CD4-positive, alpha-beta T cell (primary cell): ENCODE results near the gene SYF2. TPM values are rescaled to one million over a fixed set of nuclear protein-coding genes. Genes with fewer than 3 reads are reported as not detected.

ENCODE experiments used
- ATAC-seq: fragments of 200-7000 bp; cut with Tn5 transposase; one replicate; pipeline ENCODE4 v1.10.0; 2022; ENCODE audit warnings: mild to moderate bottlenecking; ENCODE audit not compliant: poor library complexity
- CTCF ChIA-PET: fragments of 350-600 bp; sonication (Branson Sonifier 250); formaldehyde crosslinking; loops from one replicate; lab custom pipeline; 2021; ENCODE audit warnings: antibody characterized with exemption, inconsistent platforms; lab: Charles Lee
- POLR2A ChIA-PET: fragments of 350-600 bp; sonication (Branson Sonifier 250); formaldehyde crosslinking; loops from one replicate; lab custom pipeline; 2021; ENCODE audit warnings: antibody characterized with exemption, inconsistent platforms; lab: Charles Lee
- DNase-seq, 14 experiments: peaks; one replicate each; pipeline ENCODE4 v3.0.0-alpha.2; 2013 to 2020; ENCODE audit warnings: mixed read lengths in 2 of 14
- H3K27ac ChIP-seq, 2 donors: one replicate each; pipeline versions ENCODE4 v1.5.1 to v1.7.0; 2013; ENCODE audit warnings: low read length in 2 of 2, low read depth in 1 of 2, mild to moderate bottlenecking in 1 of 2
- H3K27me3 ChIP-seq, 2 experiments: 1 replicate in 1 of 2; 2 replicates in 1 of 2; pipeline versions ENCODE4 v1.6.1 to v1.7.0; 2013; ENCODE audit warnings: low read length in 2 of 2, control low read depth in 1 of 2, mild to moderate bottlenecking in 1 of 2, moderate library complexity in 1 of 2; ENCODE audit not compliant: insufficient read depth in 2 of 2, control insufficient read depth in 1 of 2
- H3K36me3 ChIP-seq: one replicate; pipeline ENCODE4 v1.6.1; 2013; ENCODE audit warnings: low read length, control low read depth; ENCODE audit not compliant: insufficient read depth
- H3K4me1 ChIP-seq: one replicate; pipeline ENCODE4 v1.6.1; 2013; ENCODE audit warnings: low read length, control low read depth; ENCODE audit not compliant: insufficient read depth
- H3K4me3 ChIP-seq: one replicate; pipeline ENCODE4 v1.5.1; 2013; ENCODE audit warnings: mild to moderate bottlenecking, low read length, moderate library complexity
- H3K9me3 ChIP-seq, 2 experiments: 1 replicate in 1 of 2; 2 replicates in 1 of 2; pipeline versions ENCODE4 v1.6.1 to v1.7.0; 2013; ENCODE audit warnings: low read length in 2 of 2, mild to moderate bottlenecking in 2 of 2, control low read depth in 1 of 2, moderate library complexity in 1 of 2; ENCODE audit not compliant: control insufficient read depth in 1 of 2, insufficient read depth in 1 of 2
- H3K27ac Mint-ChIP-seq: one replicate; pipeline ENCODE4 v1.8.0; 2020; ENCODE audit warnings: mixed read lengths
- H3K27me3 Mint-ChIP-seq: one replicate; pipeline ENCODE4 v1.8.0; 2021; ENCODE audit warnings: mixed read lengths
- H3K36me3 Mint-ChIP-seq: one replicate; pipeline ENCODE4 v1.8.0; 2021; ENCODE audit warnings: low read depth, mixed read lengths
- H3K4me1 Mint-ChIP-seq: one replicate; pipeline ENCODE4 v1.8.0; 2021; ENCODE audit warnings: low read depth, mixed read lengths
- H3K4me3 Mint-ChIP-seq: one replicate; pipeline ENCODE4 v1.8.0; 2020; ENCODE audit warnings: mild to moderate bottlenecking, mixed read lengths
- H3K9me3 Mint-ChIP-seq: one replicate; pipeline ENCODE4 v1.8.0; 2020; ENCODE audit warnings: mixed read lengths
- CTCF ChIP-seq: fragments of 200-600 bp; IDR thresholded peaks from one replicate; pipeline ENCODE4 v1.8.0; 2022; ENCODE audit warnings: antibody characterized with exemption, mild to moderate bottlenecking
- intact Hi-C, 2 experiments: fragments of 100-400 bp; cut with DNase I in 1 of 2; cut with micrococcal nuclease in 1 of 2; formaldehyde crosslinking; loops; one replicate each; pipeline versions ENCODE4 v1.15.1 to v1.9.0; 2023 to 2025; cut with DNase I, micrococcal nuclease
- total RNA-seq, 174 experiments: library from RNA in 2 of 174; stranded (reverse) in 2 of 174; gene quantifications; one replicate each; pipeline ENCODE4 v1.2.3 and lab custom pipeline; 2021 to 2026

The SYF2 gene
- total RNA-seq, 2 experiments from 2014 or later: 93.3 to 98.9 TPM

GRCh38 chr1:25212725-25213124 is 19.6 kb downstream of the SYF2 start:
- Mint-ChIP-seq H3K4me1 (no peaks in the 10 kb centered on the region), H3K27me3 (no peaks in the 10 kb centered on the region), H3K27ac (no peak overlapping the region), H3K9me3 (no peaks in the 10 kb centered on the region), H3K4me3 (no peak overlapping the region), H3K36me3 (peaks cover 9% of the 10 kb centered on the region)
- Histone ChIP-seq H3K27ac (no peak overlapping the region), H3K9me3 (no peaks in the 10 kb centered on the region), H3K27me3 (no peaks in the 10 kb centered on the region), H3K36me3 (no peaks in the 10 kb centered on the region), H3K4me3 (no peak overlapping the region), H3K4me1 (peaks cover 7% of the 10 kb centered on the region)
- CTCF ChIA-PET: no interaction called here
- POLR2A ChIA-PET: no interaction called here
- DNase-seq (no peak), ATAC-seq (no peak)
- intact Hi-C loops: no loop called here
- TF ChIP-seq CTCF: no peak

- H3K4me1 ChIP-seq: peaks cover under 1% of the 10 kb centered on the region
- Mint-ChIP-seq H3K36me3 (no peaks in the 10 kb centered on the region), H3K4me1 (no peaks in the 10 kb centered on the region), H3K27me3 (no peaks in the 10 kb centered on the region), H3K4me3 (no peak overlapping the region), H3K9me3 (no peaks in the 10 kb centered on the region), H3K27ac (no peak overlapping the region)
- no peak for DNase-seq
- no peak for TF ChIP-seq CTCF
- no peak for ATAC-seq
- no peaks in the 10 kb centered on the region for H3K36me3 ChIP-seq
- no peaks in the 10 kb centered on the region for H3K9me3 ChIP-seq
- H3K27ac ChIP-seq: no peak overlapping the region
- H3K27me3 ChIP-seq: no peaks in the 10 kb centered on the region
- ChIA-PET CTCF (no interaction called here), POLR2A (no interaction called here)
- H3K4me3 ChIP-seq: no peak overlapping the region
- intact Hi-C loops: no loop called here
These were observed 21.6 kb downstream of the SYF2 start for GRCh38 chr1:25210728-25211127.

GRCh38 chr1:25209516-25209915 is 22.8 kb downstream of the SYF2 start:
- H3K36me3 Mint-ChIP-seq: no peaks in the 10 kb centered on the region
- no peak overlapping the region for H3K4me3 ChIP-seq
- no peak for DNase-seq
- no peaks in the 10 kb centered on the region for H3K36me3 ChIP-seq
- H3K9me3 ChIP-seq: no peaks in the 10 kb centered on the region
- intact Hi-C loops: loop anchor here (5.0 to 10.0 kb wide), 2 partner anchors 277 to 515 kb away; partner anchors contain the start of gene RUNX3 (in 1 of the 2)
- no peak for ATAC-seq
- H3K27ac Mint-ChIP-seq: no peak overlapping the region
- H3K9me3 Mint-ChIP-seq: no peaks in the 10 kb centered on the region
- no peaks in the 10 kb centered on the region for H3K27me3 Mint-ChIP-seq
- TF ChIP-seq CTCF: no peak
- ChIA-PET CTCF (no interaction called here), POLR2A (no interaction called here)
- H3K4me1 Mint-ChIP-seq: no peaks in the 10 kb centered on the region
- no peak overlapping the region for H3K27ac ChIP-seq
- peaks cover 3% of the 10 kb centered on the region for H3K4me1 ChIP-seq
- H3K4me3 Mint-ChIP-seq: no peak overlapping the region
- H3K27me3 ChIP-seq: no peaks in the 10 kb centered on the region
